ENCODE measurements around the gene BSG. TPM values are rescaled to one million over a fixed set of nuclear protein-coding genes. Genes with fewer than 3 reads are reported as not detected.
A peak's percentile ranks its signal among the peaks of the same experiment; 100 is the strongest.

Gene BSG
- total and polyA plus RNA-seq, 9 of the 15 experiments (the other 6 are each of a cell fraction or from before 2014, with no cell fraction given), result 4.6 to 495 (median 187) TPM

DNA sequence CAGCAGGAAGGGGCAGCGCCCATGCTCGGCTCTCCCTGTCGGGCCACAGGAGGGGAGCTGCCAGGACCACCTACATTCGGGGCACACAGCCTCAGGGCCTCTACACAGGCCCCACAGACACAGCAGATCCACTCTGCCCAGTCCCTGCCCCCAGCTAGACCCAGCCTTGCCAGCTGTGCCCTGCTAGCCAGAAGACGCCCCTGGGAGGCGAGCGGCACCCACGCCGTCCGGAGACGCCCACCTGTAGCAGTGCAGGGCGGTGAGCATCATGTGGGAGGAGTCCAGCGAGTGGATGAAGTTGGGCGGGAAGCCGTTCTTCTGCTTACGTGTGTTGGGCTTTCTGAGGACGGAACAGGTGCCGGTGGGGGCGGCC is 45.8 kb downstream of the BSG start:
- Histone ChIP-seq H2AFZ (ENCODE audit: low read depth, low read length) (no peak overlapping the region), H3K4me3 (no peak overlapping the region), H3K27me3 (ENCODE audit: control insufficient read depth in 2 of 2, insufficient read depth in 2 of 2, low read length in 2 of 2) (no peaks in the 10 kb centered on the region), H3K27ac (ENCODE audit: extremely low read depth, low read depth, low read length) (no peak overlapping the region), H3K9me1 (ENCODE audit: control insufficient read depth, insufficient read depth, low read length) (no peaks in the 10 kb centered on the region), H4K20me1 (replicated peaks; ENCODE audit: control insufficient read depth, insufficient read depth, low read length) (no peaks in the 10 kb centered on the region), H3K79me2 (ENCODE audit: control insufficient read depth, insufficient read depth, low read length) (no peaks in the 10 kb centered on the region), H3K4me1 (replicated peaks in 1 of 2; ENCODE audit: control insufficient read depth in 2 of 2, insufficient read depth in 2 of 2, low read length in 2 of 2) (peaks cover 0 to 11% of the 10 kb centered on the region in 2 experiments; a peak in 2 of 5 replicates), H3K4me2 (ENCODE audit: insufficient read depth, low read length) (no peak overlapping the region), H3K9me3 (replicated peaks; ENCODE audit: control insufficient read depth, insufficient read depth, low read depth, low read length) (no peaks in the 10 kb centered on the region; the same call in 1 of the 2 replicates), H3K36me3 (ENCODE audit: control insufficient read depth, insufficient read depth, low read length) (peaks cover 73% of the 10 kb centered on the region; the same call in 2 of the 3 replicates), H3K9ac (ENCODE audit: insufficient read depth in 1 of 2, low read depth in 2 of 2, low read length in 2 of 2) (no peak overlapping the region; a peak in 1 of 4 replicates)
- no TSS peak for BruUV-seq (replicated peaks)
- FAIRE-seq, result no peak
- TF ChIP-seq SAP30 (IDR thresholded peaks at IDR 0.05; ENCODE audit: borderline replicate concordance, insufficient read depth, low read depth, low read length, poor library complexity, severe bottlenecking) (no peak), SIX5 (IDR thresholded peaks at IDR 0.05; ENCODE audit: borderline replicate concordance in 1 of 2, insufficient read depth in 1 of 2, low read depth in 1 of 2, low read length in 2 of 2) (no peak), HSF4 (CRISPR knock-in tag; IDR thresholded peaks at IDR 0.05; ENCODE audit: borderline replicate concordance) (no peak), MEIS2 (IDR thresholded peaks at IDR 0.05; ENCODE audit: partially characterized antibody) (no peak), POLR2G (IDR thresholded peaks at IDR 0.05; ENCODE audit: low read depth, low read length) (0 out of 2 replicates have a peak, but pooled peaks have one; percentile 41)
- DNase-seq (ENCODE audit: extremely low read depth in 1 of 4, low spot score in 3 of 4), result no peak
- ChIA-PET CTCF (ENCODE audit: low intra/inter-chr PET ratio) (no interaction called here), POLR2A (no interaction called here)
- intact Hi-C loops (cut with micrococcal nuclease), result no loop called here
- no peak for ATAC-seq
- in situ Hi-C loops (cut with MboI), result no loop called here
- 98% methylated on average over 18 of the region's 19 CpGs for WGBS (ENCODE audit: insufficient coverage, low coverage, missing lambda C conversion rate)
